SK-N-SH (cell line): ENCODE data around the gene LTBP1. TPM values are rescaled to one million over a fixed set of nuclear protein-coding genes. Genes with fewer than 3 reads are reported as not detected.

Source experiments
- CHD2 ChIP-seq: fragments of 150-350 bp; IDR thresholded peaks from 2 replicates; pipeline ENCODE4 v1.6.1; 2018; ENCODE audit warnings: low read length; ENCODE audit not compliant: partially characterized antibody
- EP300 ChIP-seq, 2 experiments: IDR thresholded peaks; 2 replicates each; pipeline versions ENCODE4 v1.4.0 to v1.6.1; 2012; ENCODE audit warnings: borderline replicate concordance in 1 of 2, low read depth in 1 of 2, low read length in 1 of 2
- IRF3 ChIP-seq: fragments of 150-350 bp; IDR thresholded peaks from 2 replicates; pipeline ENCODE4 v1.6.1; 2016; ENCODE audit warnings: mild to moderate bottlenecking, low read depth, low read length
- JUND ChIP-seq: IDR thresholded peaks from 2 replicates; pipeline ENCODE4 v1.4.0; 2012
- MAX ChIP-seq: IDR thresholded peaks from 2 replicates; pipeline ENCODE4 v1.4.0; 2012; ENCODE audit warnings: low read depth
- MXI1 ChIP-seq: IDR thresholded peaks from 2 replicates; pipeline ENCODE4 v1.6.1; 2012; ENCODE audit warnings: mild to moderate bottlenecking, low read depth, low read length, improper control_type of control experiment
- NRF1 ChIP-seq: IDR thresholded peaks from 2 replicates; pipeline ENCODE4 v1.6.1; 2012; ENCODE audit warnings: low read depth, mild to moderate bottlenecking, low read length
- PBX3 ChIP-seq: IDR thresholded peaks from 2 replicates; pipeline ENCODE4; 2012
- REST ChIP-seq: IDR thresholded peaks from 2 replicates; pipeline ENCODE4 v1.6.1; 2012; ENCODE audit warnings: mild to moderate bottlenecking, low read depth, low read length, moderate library complexity
- RXRA ChIP-seq: IDR thresholded peaks from 2 replicates; pipeline ENCODE4 v1.4.0; 2012; ENCODE audit warnings: low read depth, mild to moderate bottlenecking, borderline replicate concordance
- SIN3A ChIP-seq: IDR thresholded peaks from 2 replicates; pipeline ENCODE4 v1.6.1; 2012; ENCODE audit warnings: low read depth, mild to moderate bottlenecking, low read length, moderate library complexity, borderline replicate concordance
- TAF1 ChIP-seq: IDR thresholded peaks from 2 replicates; pipeline ENCODE4 v1.6.1; 2012; ENCODE audit warnings: low read depth, mild to moderate bottlenecking, low read length, moderate library complexity, borderline replicate concordance
- TCF12 ChIP-seq: IDR thresholded peaks from 2 replicates; pipeline ENCODE4 v1.4.0; 2012
- USF1 ChIP-seq: IDR thresholded peaks from 2 replicates; pipeline ENCODE4 v1.4.0; 2012; ENCODE audit warnings: low read depth, borderline replicate concordance
- YY1 ChIP-seq: IDR thresholded peaks from 2 replicates; pipeline ENCODE4 v1.4.0; 2012; ENCODE audit warnings: low read depth, mild to moderate bottlenecking
- ZBTB33 ChIP-seq: IDR thresholded peaks from 2 replicates; pipeline ENCODE4 v1.4.0; 2012; ENCODE audit warnings: low read depth, borderline replicate concordance
- polyA plus RNA-seq, 3 experiments: library from polyadenylated mRNA; depleted of rRNA; stranded (reverse); fragments of >200 nt; gene quantifications; 2 replicates each; pipeline ENCODE4 v1.2.3, GENCODE V29; 2012

Gene LTBP1
- polyA plus RNA-seq, 1 of the 3 experiments (the other 2 are of a cell fraction) = 467 TPM

- TF ChIP-seq MAX (peak; percentile 91), TAF1 (peak; percentile 88), EP300 (IDR thresholded peaks at IDR 0.05; ENCODE audit: borderline replicate concordance in 1 of 2, low read depth in 1 of 2, low read length in 1 of 2) (peak; percentile 37 to 94; a peak in 2 of 4 replicates), MXI1 (no peak; the same call in 1 of the 2 replicates), ZBTB33 (no peak; the same call in none of the 2 replicates), REST (peak; percentile 66; the same call in 1 of the 2 replicates), PBX3 (peak; percentile 96), USF1 (0 out of 2 replicates have a peak, but pooled peaks have one; percentile 35), CHD2 (no peak), SIN3A (peak; percentile 98), JUND (peak; percentile 86), NRF1 (no peak), IRF3 (no peak), RXRA (peak; percentile 93), YY1 (peak; percentile 57; the same call in 1 of the 2 replicates), TCF12 (peak; percentile 96)
Observed at GRCh38 chr2:33134086-33134771, 187.5 kb downstream of the LTBP1 start (continued).
